Measurements from ENCODE around the gene KSR2. TPM values are rescaled to one million over a fixed set of nuclear protein-coding genes. Genes with fewer than 3 reads are reported as not detected.

Gene KSR2
- total and polyA plus RNA-seq, 2 of the 4 experiments (the other 2 are of a cell fraction), result not detected

DNA sequence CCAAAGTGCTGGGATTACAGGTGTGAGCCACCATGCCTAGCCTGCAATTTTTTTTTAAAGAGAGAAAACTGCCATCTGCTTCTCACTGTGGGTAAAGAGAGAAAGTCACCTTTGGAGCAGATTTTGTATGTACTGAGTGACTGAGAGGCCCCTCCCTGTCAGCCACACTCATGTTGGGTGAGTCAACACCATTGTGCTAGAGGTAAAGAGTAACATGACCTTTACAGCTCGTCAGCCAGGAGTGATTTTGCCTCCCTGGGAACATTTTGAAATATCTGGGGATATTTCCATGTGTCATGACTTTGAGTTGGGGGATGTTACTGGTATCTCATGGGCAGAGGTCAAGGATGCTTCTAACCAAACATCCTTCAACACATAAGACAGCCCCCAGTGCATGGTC lies 115.2 kb downstream of the KSR2 start:
- TF ChIP-seq SMC3 (IDR thresholded peaks at IDR 0.05; ENCODE audit: low read depth, low read length) (no peak), POLR2A (IDR thresholded peaks at IDR 0.05; ENCODE audit: low read depth, low read length) (no peak), MAFK (IDR thresholded peaks at IDR 0.05; ENCODE audit: low read depth, low read length) (no peak), MXI1 (IDR thresholded peaks at IDR 0.05; ENCODE audit: borderline replicate concordance, low read depth, low read length) (no peak), FOS (IDR thresholded peaks at IDR 0.05; ENCODE audit: low read depth, low read length) (no peak), MAZ (IDR thresholded peaks at IDR 0.05; ENCODE audit: borderline replicate concordance, low read depth, low read length) (no peak), CHD1 (IDR thresholded peaks at IDR 0.05; ENCODE audit: low read depth, low read length) (no peak), NFE2L2 (IDR thresholded peaks at IDR 0.05; ENCODE audit: low read depth, low read length) (no peak), RFX5 (IDR thresholded peaks at IDR 0.05; ENCODE audit: low read depth, low read length) (no peak)
- TF ChIP-seq, protein P1, sequence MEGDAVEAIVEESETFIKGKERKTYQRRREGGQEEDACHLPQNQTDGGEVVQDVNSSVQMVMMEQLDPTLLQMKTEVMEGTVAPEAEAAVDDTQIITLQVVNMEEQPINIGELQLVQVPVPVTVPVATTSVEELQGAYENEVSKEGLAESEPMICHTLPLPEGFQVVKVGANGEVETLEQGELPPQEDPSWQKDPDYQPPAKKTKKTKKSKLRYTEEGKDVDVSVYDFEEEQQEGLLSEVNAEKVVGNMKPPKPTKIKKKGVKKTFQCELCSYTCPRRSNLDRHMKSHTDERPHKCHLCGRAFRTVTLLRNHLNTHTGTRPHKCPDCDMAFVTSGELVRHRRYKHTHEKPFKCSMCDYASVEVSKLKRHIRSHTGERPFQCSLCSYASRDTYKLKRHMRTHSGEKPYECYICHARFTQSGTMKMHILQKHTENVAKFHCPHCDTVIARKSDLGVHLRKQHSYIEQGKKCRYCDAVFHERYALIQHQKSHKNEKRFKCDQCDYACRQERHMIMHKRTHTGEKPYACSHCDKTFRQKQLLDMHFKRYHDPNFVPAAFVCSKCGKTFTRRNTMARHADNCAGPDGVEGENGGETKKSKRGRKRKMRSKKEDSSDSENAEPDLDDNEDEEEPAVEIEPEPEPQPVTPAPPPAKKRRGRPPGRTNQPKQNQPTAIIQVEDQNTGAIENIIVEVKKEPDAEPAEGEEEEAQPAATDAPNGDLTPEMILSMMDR (conservative IDR thresholded peaks at IDR 0.05; ENCODE audit: low read depth, low read length), result no peak
- TF ChIP-seq, protein P2, sequence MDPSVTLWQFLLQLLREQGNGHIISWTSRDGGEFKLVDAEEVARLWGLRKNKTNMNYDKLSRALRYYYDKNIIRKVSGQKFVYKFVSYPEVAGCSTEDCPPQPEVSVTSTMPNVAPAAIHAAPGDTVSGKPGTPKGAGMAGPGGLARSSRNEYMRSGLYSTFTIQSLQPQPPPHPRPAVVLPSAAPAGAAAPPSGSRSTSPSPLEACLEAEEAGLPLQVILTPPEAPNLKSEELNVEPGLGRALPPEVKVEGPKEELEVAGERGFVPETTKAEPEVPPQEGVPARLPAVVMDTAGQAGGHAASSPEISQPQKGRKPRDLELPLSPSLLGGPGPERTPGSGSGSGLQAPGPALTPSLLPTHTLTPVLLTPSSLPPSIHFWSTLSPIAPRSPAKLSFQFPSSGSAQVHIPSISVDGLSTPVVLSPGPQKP (IDR thresholded peaks at IDR 0.05; ENCODE audit: borderline replicate concordance, low read depth, low read length), result no peak
- dilution Hi-C loops (cut with HindIII; ENCODE audit: low sequenced_read_pairs, unreplicated experiment), result no loop called here
- Histone ChIP-seq H3K9me1 (ENCODE audit: insufficient read depth, low read length) (no peaks in the 10 kb centered on the region), H2BK20ac (ENCODE audit: low read depth, low read length) (no peak overlapping the region), H2BK120ac (ENCODE audit: low read depth, low read length) (no peak overlapping the region), H3K79me1 (ENCODE audit: low read depth in 1 of 2, low read length in 2 of 2) (no peaks in the 10 kb centered on the region), H4K91ac (ENCODE audit: insufficient read depth, low read depth, low read length) (no peak overlapping the region), H3K27ac (ENCODE audit: insufficient read depth, low read length) (no peak overlapping the region), H3K14ac (replicated peaks; ENCODE audit: low read depth, low read length) (no peak overlapping the region), H4K8ac (ENCODE audit: low read depth in 2 of 2, low read length in 2 of 2) (no peak overlapping the region), H3K4me1 (ENCODE audit: control insufficient read depth, insufficient read depth, low read length) (no peaks in the 10 kb centered on the region), H3K36me3 (ENCODE audit: control insufficient read depth, insufficient read depth, low read length) (no peaks in the 10 kb centered on the region), H3K56ac (ENCODE audit: extremely low read depth, insufficient read depth, low read length) (no peak overlapping the region), H3K4me3 (ENCODE audit: insufficient read depth, low read depth, low read length) (no peak overlapping the region), H2AFZ (replicated peaks; ENCODE audit: low read length, poor library complexity) (no peak overlapping the region), H2AK9ac (replicated peaks; ENCODE audit: low read depth, low read length, poor library complexity) (no peak overlapping the region), H4K20me1 (ENCODE audit: insufficient read depth, low read length) (no peaks in the 10 kb centered on the region), H3K4me2 (ENCODE audit: low read depth, low read length) (no peak overlapping the region), H3K9ac (ENCODE audit: low read depth, low read length) (no peak overlapping the region), H3K9me3 (ENCODE audit: control insufficient read depth, insufficient read depth, low read length) (0 out of 2 replicates have a peak, but pooled peaks cover 2% of the 10 kb centered on the region), H3K23ac (ENCODE audit: low read depth, low read length) (no peak overlapping the region), H3K18ac (ENCODE audit: low read depth, low read length) (no peak overlapping the region), H3K4ac (ENCODE audit: low read depth, low read length) (no peak overlapping the region), H2BK5ac (ENCODE audit: low read depth, low read length, poor library complexity, severe bottlenecking) (no peak overlapping the region), H3K27me3 (ENCODE audit: control insufficient read depth, insufficient read depth, low read length) (no peaks in the 10 kb centered on the region), H2AK5ac (ENCODE audit: low read depth, low read length) (no peak overlapping the region), H2BK15ac (ENCODE audit: low read depth, low read length) (no peak overlapping the region), H4K5ac (ENCODE audit: low read depth, low read length) (no peak overlapping the region)
- ATAC-seq (ENCODE audit: low read depth), result no peak
- DNase-seq, result no peak
- BruUV-seq (replicated peaks), result no TSS peak
- POLR2A ChIA-PET (ENCODE audit: unreplicated experiment), result no interaction called here
- intact Hi-C loops (cut with micrococcal nuclease), result loop anchor here (5.0 kb wide), 1 partner anchor 486 kb away; no protein-coding TSS in a partner anchor
- no CpG with 5 or more reads among the region's 1 CpG for WGBS, 2 experiments (ENCODE audit: extremely low coverage in 2 of 2, insufficient read length in 1 of 2)
- CTCF ChIA-PET, result interaction anchor here (0.6 kb wide), 1 partner anchor 626 kb away, joined by 3 read pairs; no protein-coding TSS in a partner anchor
- in situ Hi-C loops (cut with MboI; ENCODE audit: low sequenced_read_pairs), result loop anchor here (25.0 kb wide), 1 partner anchor 284 kb away; the partner anchor contains the start of gene PEBP1

Measured in IMR-90 (cell line).